Non-pigmented ciliary epithelial cell (primary cell): ENCODE measurements around the gene LST1.

ENCODE experiments used
- DNase-seq: peaks from one replicate; pipeline ENCODE4 v3.0.0-alpha.2; 2010; ENCODE audit warnings: low read depth

LST1 gene

GRCh38 chr6:31620586-31621319 lies 34.7 kb downstream of the LST1 start, which contains the start of gene PRRC2A:
TSS of gene PRRC2A (plus strand) at chr6:31620715. CDS start at chr6:31622790, 2,075 bp downstream.
- DNase-seq: no peak

- DNase-seq: no peak
Measured at GRCh38 chr6:31621320-31621939, 35.4 kb downstream of the LST1 start.

GRCh38 chr6:31621991-31622390 lies 35.9 kb downstream of the LST1 start:
- no peak for DNase-seq

GRCh38 chr6:31622684-31623091 lies 36.6 kb downstream of the LST1 start:
- DNase-seq: no peak

GRCh38 chr6:31624070-31624469 lies 38.0 kb downstream of the LST1 start:
- no peak for DNase-seq

- DNase-seq: no peak
Measured at GRCh38 chr6:31626952-31627351, 40.9 kb downstream of the LST1 start.

- DNase-seq: no peak
Measured at GRCh38 chr6:31627690-31628287, 41.7 kb downstream of the LST1 start.

- DNase-seq: no peak
Measured at GRCh38 chr6:31629014-31629413, 42.9 kb downstream of the LST1 start.

- no peak for DNase-seq
Measured at GRCh38 chr6:31630177-31630934, 44.3 kb downstream of the LST1 start.

- no peak for DNase-seq
Measured at GRCh38 chr6:31631209-31631608, 45.1 kb downstream of the LST1 start.

GRCh38 chr6:31631681-31632278 lies 45.7 kb downstream of the LST1 start:
- no peak for DNase-seq

GRCh38 chr6:31632279-31632946 lies 46.3 kb downstream of the LST1 start:
- no peak for DNase-seq

GRCh38 chr6:31633447-31633846 lies 47.4 kb downstream of the LST1 start:
- DNase-seq: no peak

- DNase-seq: no peak
Measured at GRCh38 chr6:31634131-31634530, 48.1 kb downstream of the LST1 start.

GRCh38 chr6:31634969-31635575 lies 49.0 kb downstream of the LST1 start:
- no peak for DNase-seq

- no peak for DNase-seq
Measured at GRCh38 chr6:31636698-31637596, 50.9 kb downstream of the LST1 start.
